Panc1 (cell line): ENCODE results near the gene PRMT6.
"Not testable (repeated sequence)": the region's sequence is repeated elsewhere in the genome, so short reads cannot be mapped to it uniquely, and the experiment has no call there.

Experiments
- CTCF ChIP-seq: fragments of 450-650 bp; IDR thresholded peaks from 2 replicates; pipeline ENCODE4 v1.5.1; 2017; ENCODE audit warnings: mild to moderate bottlenecking
- TCF7L2 ChIP-seq: IDR thresholded peaks from 2 replicates; pipeline ENCODE4 v1.6.1; 2011; ENCODE audit warnings: mild to moderate bottlenecking, low read depth, low read length, inconsistent platforms

GRCh38 chr1:107093395-107093794 is 36.9 kb downstream of the PRMT6 start:
- not testable (repeated sequence) for TF ChIP-seq CTCF, TCF7L2
